CD14-positive monocyte (primary cell): ENCODE data around the gene CACNA1D. TPM values are rescaled to one million over a fixed set of nuclear protein-coding genes. Genes with fewer than 3 reads are reported as not detected.

Experiments
- DNase-seq, 3 donors: peaks; one replicate each; pipeline ENCODE4 v3.0.0-alpha.2; 2011 to 2022
- H2AFZ ChIP-seq: 2 replicates; pipeline ENCODE4 v1.6.0; 2012; ENCODE audit warnings: mild to moderate bottlenecking, low read depth, low read length, inconsistent platforms; ENCODE audit not compliant: insufficient read depth, poor library complexity, severe bottlenecking
- H3K27ac ChIP-seq, 2 donors: 1 replicate in 1 of 2; 2 replicates in 1 of 2; pipeline ENCODE4 v1.5.1; 2012 to 2013; ENCODE audit warnings: low read length in 2 of 2, control low read depth in 1 of 2, inconsistent platforms in 1 of 2, low read depth in 1 of 2, mild to moderate bottlenecking in 1 of 2
- H3K27me3 ChIP-seq, 2 donors: one replicate each; pipeline versions ENCODE4 v1.6.0 to v1.6.1; 2011 to 2013; ENCODE audit warnings: low read length in 2 of 2; ENCODE audit not compliant: control insufficient read depth in 2 of 2, insufficient read depth in 2 of 2
- H3K36me3 ChIP-seq, 2 donors: replicated peaks in 1 of 2; 1 replicate in 1 of 2; 2 replicates in 1 of 2; pipeline versions ENCODE4 v1.5.1 to v1.6.1; 2012 to 2013; ENCODE audit warnings: low read length in 2 of 2, control low read depth in 1 of 2, inconsistent platforms in 1 of 2, mild to moderate bottlenecking in 1 of 2; ENCODE audit not compliant: insufficient read depth in 2 of 2, control insufficient read depth in 1 of 2
- H3K4me1 ChIP-seq, 2 donors: 1 replicate in 1 of 2; 2 replicates in 1 of 2; pipeline versions ENCODE4 v1.5.1 to v1.6.1; 2012 to 2013; ENCODE audit warnings: low read length in 2 of 2, control low read depth in 1 of 2, inconsistent platforms in 1 of 2, mild to moderate bottlenecking in 1 of 2, moderate library complexity in 1 of 2; ENCODE audit not compliant: insufficient read depth in 2 of 2, control insufficient read depth in 1 of 2
- H3K4me2 ChIP-seq: replicated peaks from 2 replicates; pipeline ENCODE3; 2012; ENCODE audit warnings: low read length, moderate library complexity, mild to moderate bottlenecking; ENCODE audit not compliant: poor library complexity, severe bottlenecking; ENCODE audit errors: extremely low read depth
- H3K4me3 ChIP-seq, 3 experiments: fragments of 200-600 bp in 1 of 3; sonication (generic) in 1 of 3; replicated peaks in 1 of 3; 1 replicate in 2 of 3; 2 replicates in 1 of 3; pipeline ENCODE4 v1.5.1; 2011 to 2013; ENCODE audit warnings: low read length in 3 of 3, mild to moderate bottlenecking in 3 of 3, control low read depth in 2 of 3, low read depth in 2 of 3, inconsistent platforms in 1 of 3, moderate library complexity in 1 of 3
- H3K79me2 ChIP-seq: 2 replicates; pipeline ENCODE4 v1.6.0; 2012; ENCODE audit warnings: mild to moderate bottlenecking, control low read depth, inconsistent platforms, low read length, moderate library complexity; ENCODE audit not compliant: insufficient read depth
- H3K9ac ChIP-seq: 2 replicates; pipeline ENCODE4 v1.6.0; 2017; ENCODE audit warnings: low read length, mild to moderate bottlenecking; ENCODE audit not compliant: insufficient read depth, poor library complexity, severe bottlenecking
- H3K9me3 ChIP-seq, 2 donors: replicated peaks in 1 of 2; 1 replicate in 1 of 2; 2 replicates in 1 of 2; pipeline versions ENCODE4 v1.5.1 to v1.6.1; 2012 to 2013; ENCODE audit warnings: low read length in 2 of 2, control low read depth in 1 of 2; ENCODE audit not compliant: control insufficient read depth in 1 of 2, insufficient read depth in 1 of 2
- H4K20me1 ChIP-seq: 2 replicates; pipeline ENCODE4 v1.6.0; 2012; ENCODE audit warnings: mild to moderate bottlenecking, low read length, control low read depth, moderate library complexity; ENCODE audit not compliant: insufficient read depth
- H3K27ac Mint-ChIP-seq, 7 donors: one replicate each; pipeline ENCODE4 v1.8.0; 2020; ENCODE audit warnings: mild to moderate bottlenecking in 7 of 7, mixed read lengths in 7 of 7, moderate library complexity in 6 of 7, inconsistent platforms in 2 of 7
- H3K27me3 Mint-ChIP-seq, 3 donors: one replicate each; pipeline ENCODE4 v1.8.0; 2021 to 2022; ENCODE audit warnings: low read depth in 3 of 3, mild to moderate bottlenecking in 3 of 3, mixed read lengths in 3 of 3, moderate library complexity in 3 of 3, inconsistent platforms in 1 of 3
- H3K36me3 Mint-ChIP-seq, 2 donors: one replicate each; pipeline ENCODE4 v1.8.0; 2020; ENCODE audit warnings: mixed read lengths in 2 of 2, inconsistent platforms in 1 of 2, mild to moderate bottlenecking in 1 of 2
- H3K4me1 Mint-ChIP-seq: one replicate; pipeline ENCODE4 v1.8.0; 2020; ENCODE audit warnings: mild to moderate bottlenecking, mixed read lengths
- H3K4me3 Mint-ChIP-seq, 2 donors: one replicate each; pipeline ENCODE4 v1.8.0; 2020; ENCODE audit warnings: mild to moderate bottlenecking in 2 of 2, mixed read lengths in 2 of 2, moderate library complexity in 1 of 2
- H3K9me3 Mint-ChIP-seq, 7 donors: one replicate each; pipeline ENCODE4 v1.8.0; 2020 to 2022; ENCODE audit warnings: mixed read lengths in 7 of 7, mild to moderate bottlenecking in 6 of 7, moderate library complexity in 6 of 7, inconsistent platforms in 2 of 7
- WGBS: methylation state at CpG from one replicate; pipeline ENCODE4 v1.1.5; 2013; ENCODE audit warnings: missing lambda C conversion rate; ENCODE audit not compliant: insufficient coverage; 5-methylcytosine and 5-hydroxymethylcytosine counted together
- intact Hi-C, 2 donors: fragments of 100-400 bp; cut with micrococcal nuclease; formaldehyde crosslinking; loops; one replicate each; pipeline versions ENCODE4 v1.15.0 to v1.15.1; 2023
- polyA plus RNA-seq, 3 donors: library from polyadenylated mRNA; depleted of rRNA in 1 of 3; unstranded in 2 of 3; stranded (reverse) in 1 of 3; fragments of 300-500 nt in 2 of 3; fragments of >200 nt in 1 of 3; fragmentation: Illumina TruSeq in 2 of 3; gene quantifications; 1 replicate in 2 of 3; 2 replicates in 1 of 3; pipeline ENCODE4 v1.2.3, GENCODE V29; 2012 to 2021
- TF ChIP-seq, protein P1 (sequence below): fragments of 200-600 bp; IDR thresholded peaks from one replicate; pipeline ENCODE4 v1.8.0; 2022; ENCODE audit warnings: antibody characterized with exemption, mild to moderate bottlenecking

CACNA1D gene
- polyA plus RNA-seq, 3 donors, result 0.29 to 1.2 (median 0.98) TPM

DNA sequence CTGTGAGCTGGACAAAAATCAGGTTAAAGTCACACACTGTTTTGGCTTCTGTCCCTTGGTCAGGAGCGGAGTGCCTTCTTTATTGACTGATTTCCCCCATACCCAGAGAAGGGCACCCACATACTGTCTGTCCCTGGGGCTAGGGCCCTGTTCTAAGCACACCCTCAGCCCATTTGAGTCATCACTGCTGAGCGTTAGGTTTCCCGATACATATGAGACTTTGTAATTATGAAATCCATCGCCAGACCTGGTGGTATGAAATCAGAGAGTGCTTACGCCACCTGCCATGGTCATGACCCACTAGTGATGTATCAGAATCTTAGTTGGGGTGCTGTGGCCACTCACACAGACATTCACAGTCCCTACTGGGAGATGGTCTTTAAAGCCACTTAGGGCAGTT is 255.0 kb downstream of the CACNA1D start:
- TF ChIP-seq, protein P1, sequence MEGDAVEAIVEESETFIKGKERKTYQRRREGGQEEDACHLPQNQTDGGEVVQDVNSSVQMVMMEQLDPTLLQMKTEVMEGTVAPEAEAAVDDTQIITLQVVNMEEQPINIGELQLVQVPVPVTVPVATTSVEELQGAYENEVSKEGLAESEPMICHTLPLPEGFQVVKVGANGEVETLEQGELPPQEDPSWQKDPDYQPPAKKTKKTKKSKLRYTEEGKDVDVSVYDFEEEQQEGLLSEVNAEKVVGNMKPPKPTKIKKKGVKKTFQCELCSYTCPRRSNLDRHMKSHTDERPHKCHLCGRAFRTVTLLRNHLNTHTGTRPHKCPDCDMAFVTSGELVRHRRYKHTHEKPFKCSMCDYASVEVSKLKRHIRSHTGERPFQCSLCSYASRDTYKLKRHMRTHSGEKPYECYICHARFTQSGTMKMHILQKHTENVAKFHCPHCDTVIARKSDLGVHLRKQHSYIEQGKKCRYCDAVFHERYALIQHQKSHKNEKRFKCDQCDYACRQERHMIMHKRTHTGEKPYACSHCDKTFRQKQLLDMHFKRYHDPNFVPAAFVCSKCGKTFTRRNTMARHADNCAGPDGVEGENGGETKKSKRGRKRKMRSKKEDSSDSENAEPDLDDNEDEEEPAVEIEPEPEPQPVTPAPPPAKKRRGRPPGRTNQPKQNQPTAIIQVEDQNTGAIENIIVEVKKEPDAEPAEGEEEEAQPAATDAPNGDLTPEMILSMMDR, result no peak
- Histone ChIP-seq H3K79me2 (no peaks in the 10 kb centered on the region), H3K27ac (peak overlapping the region; percentile 95 to 99), H2AFZ (no peak overlapping the region), H3K27me3 (no peaks in the 10 kb centered on the region), H3K36me3 (no peaks in the 10 kb centered on the region), H3K4me1 (peaks cover 62 to 66% of the 10 kb centered on the region in 2 donors), H3K9me3 (no peaks in the 10 kb centered on the region), H3K4me3 (no peak overlapping the region), H3K9ac (peak overlapping the region; percentile 78), H3K4me2 (peak overlapping the region; percentile 12), H4K20me1 (no peaks in the 10 kb centered on the region)
- WGBS, result 26% methylated on average over 3 of the region's 5 CpGs
- peaks cover 6 to 7% of the 10 kb centered on the region in 2 donors for H3K36me3 Mint-ChIP-seq
- intact Hi-C loops, result loop anchor here in 1 of 2 donors (10.0 kb wide), 1 partner anchor 135 kb away; the partner anchor contains the start of gene ACTR8
- peaks cover 59% of the 10 kb centered on the region for H3K4me1 Mint-ChIP-seq
- DNase-seq, result peak; percentile 90 to 97 (median 96)
- H3K27ac Mint-ChIP-seq, result peak overlapping the region; percentile 99 to 100 (median 100)
- peaks cover 0 to 4% (median 0%) of the 10 kb centered on the region in 7 donors for H3K9me3 Mint-ChIP-seq
- H3K27me3 Mint-ChIP-seq, result peaks cover 1 to 4% (median 2%) of the 10 kb centered on the region in 3 donors
- peak overlapping the region in 1 of 2 donors; percentile 79 for H3K4me3 Mint-ChIP-seq

DNA sequence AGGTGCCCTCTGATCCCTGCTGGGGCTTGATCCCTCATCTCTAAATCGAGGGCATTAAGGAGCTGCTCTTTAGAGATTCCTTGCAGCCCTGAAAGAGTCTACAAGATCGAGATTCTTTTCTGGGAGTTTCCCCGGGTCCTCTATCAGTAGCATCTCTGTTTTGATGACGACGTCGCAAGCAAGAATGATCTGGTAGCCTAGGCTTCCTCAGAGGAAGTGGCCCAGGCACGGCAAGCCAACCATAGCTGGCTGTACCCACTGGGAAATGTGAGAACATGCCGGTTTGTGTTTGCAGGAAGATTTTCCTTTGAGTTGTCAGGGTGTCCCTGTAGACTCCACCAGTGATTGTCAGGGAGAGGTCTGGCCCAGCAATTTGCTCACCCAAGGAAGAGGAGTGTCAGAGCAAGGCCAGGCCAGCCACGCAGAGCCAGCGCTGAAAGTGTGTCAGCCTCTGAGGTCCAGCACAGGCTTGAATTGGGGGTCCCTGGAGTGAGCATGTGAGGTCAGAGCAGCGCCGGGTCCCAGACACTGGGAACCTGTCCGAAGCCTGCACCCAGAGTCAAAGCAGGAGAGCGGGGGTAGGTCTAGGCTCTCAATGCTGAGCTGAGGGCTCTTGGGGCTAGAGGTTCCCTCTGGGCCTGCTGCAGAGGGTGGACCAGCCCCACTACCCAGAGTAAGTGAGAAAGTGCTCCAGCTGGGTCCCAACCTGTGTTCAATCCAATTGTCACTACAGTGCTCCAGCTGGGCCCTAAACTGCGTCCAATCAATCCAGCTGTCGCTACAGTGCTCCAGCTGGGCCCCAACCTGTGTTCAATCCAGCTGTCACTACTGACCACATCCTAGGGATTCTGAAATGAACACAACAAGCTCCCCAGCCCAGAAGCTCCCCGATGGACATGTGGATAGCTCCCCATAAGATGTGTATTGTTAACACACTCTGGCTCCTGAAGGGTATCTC is 256.1 kb downstream of the CACNA1D start:
- intact Hi-C loops, result no loop called here
- H3K9me3 Mint-ChIP-seq, result peaks cover 0 to 2% (median 0%) of the 10 kb centered on the region in 7 donors
- peaks cover 0 to 4% (median 2%) of the 10 kb centered on the region in 3 donors for H3K27me3 Mint-ChIP-seq
- Histone ChIP-seq H3K4me2 (no peak overlapping the region), H3K79me2 (no peaks in the 10 kb centered on the region), H3K4me3 (no peak overlapping the region), H4K20me1 (no peaks in the 10 kb centered on the region), H2AFZ (no peak overlapping the region), H3K4me1 (peaks cover 67 to 71% of the 10 kb centered on the region in 2 donors), H3K27me3 (no peaks in the 10 kb centered on the region), H3K27ac (peak overlapping the region; percentile 95 to 99), H3K9me3 (no peaks in the 10 kb centered on the region), H3K36me3 (no peaks in the 10 kb centered on the region), H3K9ac (peak overlapping the region; percentile 78)
- peak overlapping the region; percentile 99 to 100 (median 100) for H3K27ac Mint-ChIP-seq
- peaks cover 7 to 9% of the 10 kb centered on the region in 2 donors for H3K36me3 Mint-ChIP-seq
- H3K4me1 Mint-ChIP-seq, result peaks cover 65% of the 10 kb centered on the region
- peak; percentile 46 to 83 (median 61) for DNase-seq
- H3K4me3 Mint-ChIP-seq, result peak overlapping the region in 1 of 2 donors; percentile 4
- 83% methylated on average over 16 of the region's 17 CpGs for whole genome bisulfite sequencing
- TF ChIP-seq, protein P1, result no peak
